ENCODE results near the gene DBN1.
"Not testable (repeated sequence)": the region's sequence is repeated elsewhere in the genome, so short reads cannot be mapped to it uniquely, and the experiment has no call there.

DBN1 gene

GRCh38 chr5:177490992-177491391 is 17.6 kb upstream of the DBN1 start:
- H3K27me3 Mint-ChIP-seq, result no peaks in the 10 kb centered on the region
- peaks cover 21% of the 10 kb centered on the region for H3K4me1 Mint-ChIP-seq
- CTCF ChIA-PET, result interaction anchor here (1.8 kb wide), 1 partner anchor 13 kb away, joined by 6 read pairs; no protein-coding TSS in a partner anchor
- H3K36me3 Mint-ChIP-seq, result peaks cover 21% of the 10 kb centered on the region
- no peak for DNase-seq
- no peak overlapping the region for H3K27ac Mint-ChIP-seq
- H3K9me3 Mint-ChIP-seq, result no peaks in the 10 kb centered on the region
- H3K4me3 Mint-ChIP-seq, result no peak overlapping the region

- H3K27ac Mint-ChIP-seq, result no peak overlapping the region
- DNase-seq, result no peak
- H3K27me3 Mint-ChIP-seq, result no peaks in the 10 kb centered on the region
- CTCF ChIA-PET, result interaction anchor here (1.8 kb wide), 1 partner anchor 12 kb away, joined by 6 read pairs; no protein-coding TSS in a partner anchor
- H3K4me3 Mint-ChIP-seq, result no peak overlapping the region
- H3K36me3 Mint-ChIP-seq, result peaks cover 21% of the 10 kb centered on the region
- no peaks in the 10 kb centered on the region for H3K9me3 Mint-ChIP-seq
- peaks cover 17% of the 10 kb centered on the region for H3K4me1 Mint-ChIP-seq
Observed at GRCh38 chr5:177490311-177490991, 17.0 kb upstream of the DBN1 start.

DNA sequence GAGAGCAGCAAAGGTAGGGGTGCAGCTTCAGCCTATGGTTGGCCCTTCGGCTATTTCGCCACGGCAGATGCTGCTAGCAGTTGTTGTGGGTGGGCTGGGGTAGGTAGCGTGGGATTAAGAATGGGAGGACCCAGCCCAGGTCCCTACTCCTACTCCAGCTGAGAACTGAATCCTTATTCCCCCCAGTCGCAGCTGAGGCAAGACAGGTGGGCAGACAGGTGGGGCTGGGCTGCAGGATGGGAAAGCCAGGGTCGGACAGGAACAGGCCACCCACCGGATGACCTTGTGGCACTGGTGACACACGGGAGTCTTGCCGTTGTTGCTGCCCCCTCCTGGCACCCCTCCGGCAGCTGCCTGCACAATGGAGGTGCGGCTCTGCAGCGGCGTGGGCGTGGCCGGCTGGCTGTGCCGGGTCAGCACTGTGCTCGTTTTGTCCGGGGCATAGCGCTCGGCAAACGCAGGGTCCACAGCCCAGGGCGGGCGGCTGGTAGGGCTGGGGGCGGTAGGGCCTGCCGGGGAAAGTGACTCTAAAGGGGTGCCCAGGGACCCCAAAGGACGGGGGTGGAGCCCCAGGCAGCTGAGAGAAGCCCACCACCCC is 15.8 kb upstream of the DBN1 start:
- DNase-seq, result no peak
- Mint-ChIP-seq H3K4me3 (no peak overlapping the region), H3K9me3 (no peaks in the 10 kb centered on the region), H3K4me1 (peaks cover 10% of the 10 kb centered on the region), H3K36me3 (peaks cover 21% of the 10 kb centered on the region), H3K27ac (no peak overlapping the region), H3K27me3 (no peaks in the 10 kb centered on the region)
- CTCF ChIA-PET, result interaction anchor here (0.7 to 2.3 kb wide), 2 partner anchors 9 to 12 kb away, joined by 3 to 10 read pairs; no protein-coding TSS in a partner anchor

- no peak for DNase-seq
- Mint-ChIP-seq H3K27ac (no peak overlapping the region), H3K27me3 (no peaks in the 10 kb centered on the region), H3K4me1 (no peaks in the 10 kb centered on the region), H3K9me3 (no peaks in the 10 kb centered on the region), H3K36me3 (peaks cover 18% of the 10 kb centered on the region), H3K4me3 (no peak overlapping the region)
- CTCF ChIA-PET, result interaction anchor here (0.5 to 2.3 kb wide), 3 partner anchors 11 to 95 kb away, joined by 3 to 10 read pairs (median 4); no protein-coding TSS in a partner anchor
Observed at GRCh38 chr5:177487975-177488374, 14.5 kb upstream of the DBN1 start.

DNA sequence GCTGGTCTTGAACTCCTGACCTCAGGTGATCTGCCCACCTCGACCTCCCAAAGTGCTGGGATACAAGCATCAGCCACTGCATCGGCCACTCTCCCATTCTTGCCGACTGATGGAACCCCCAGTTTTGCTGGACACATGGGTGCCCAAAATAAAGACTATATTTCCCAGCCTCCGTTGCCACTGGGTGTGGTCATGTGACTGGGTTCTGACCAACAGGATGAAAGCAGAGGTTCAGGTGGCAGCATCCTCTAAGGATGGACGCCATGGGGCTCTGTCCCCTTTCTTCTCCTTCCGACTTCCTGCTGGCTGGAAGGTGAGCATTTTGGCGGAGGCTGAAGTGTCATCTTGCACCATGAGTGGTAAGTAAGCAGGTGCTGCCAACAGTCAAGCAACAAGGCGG is 13.7 kb upstream of the DBN1 start:
- Mint-ChIP-seq H3K36me3 (peaks cover 15% of the 10 kb centered on the region), H3K9me3 (no peaks in the 10 kb centered on the region), H3K27me3 (no peaks in the 10 kb centered on the region), H3K27ac (no peak overlapping the region), H3K4me3 (no peak overlapping the region), H3K4me1 (no peaks in the 10 kb centered on the region)
- CTCF ChIA-PET, result interaction anchor here (1.8 kb wide), 1 partner anchor 10 kb away, joined by 4 read pairs; no protein-coding TSS in a partner anchor
- no peak for DNase-seq

GRCh38 chr5:177486256-177486655 is 12.8 kb upstream of the DBN1 start:
- Mint-ChIP-seq H3K27ac (no peak overlapping the region), H3K36me3 (peaks cover 13% of the 10 kb centered on the region), H3K9me3 (no peaks in the 10 kb centered on the region), H3K4me3 (no peak overlapping the region), H3K27me3 (no peaks in the 10 kb centered on the region), H3K4me1 (no peaks in the 10 kb centered on the region)
- DNase-seq, result no peak
- CTCF ChIA-PET, result no interaction called here

DNA sequence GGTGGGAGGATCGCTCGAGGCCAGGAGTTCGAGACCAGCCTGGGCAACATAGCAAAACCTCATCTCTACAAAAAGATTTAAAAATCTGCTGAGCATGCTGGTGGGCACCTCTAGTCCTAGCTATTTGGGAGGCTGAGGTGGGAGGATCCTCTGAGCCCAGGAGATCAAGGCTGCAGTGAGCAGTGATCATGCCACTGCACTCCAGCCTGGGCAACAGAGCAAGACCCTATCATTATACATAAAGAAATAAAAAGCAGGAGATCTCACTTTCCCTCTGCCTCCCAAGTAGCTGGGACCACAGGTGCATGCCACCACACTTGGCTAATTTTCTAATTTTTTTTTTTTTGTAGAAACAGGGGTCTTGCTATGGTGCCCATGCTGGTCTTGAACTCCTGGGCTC is 12.3 kb upstream of the DBN1 start:
- CTCF ChIA-PET, H3K27ac Mint-ChIP-seq: not testable (repeated sequence)

DNA sequence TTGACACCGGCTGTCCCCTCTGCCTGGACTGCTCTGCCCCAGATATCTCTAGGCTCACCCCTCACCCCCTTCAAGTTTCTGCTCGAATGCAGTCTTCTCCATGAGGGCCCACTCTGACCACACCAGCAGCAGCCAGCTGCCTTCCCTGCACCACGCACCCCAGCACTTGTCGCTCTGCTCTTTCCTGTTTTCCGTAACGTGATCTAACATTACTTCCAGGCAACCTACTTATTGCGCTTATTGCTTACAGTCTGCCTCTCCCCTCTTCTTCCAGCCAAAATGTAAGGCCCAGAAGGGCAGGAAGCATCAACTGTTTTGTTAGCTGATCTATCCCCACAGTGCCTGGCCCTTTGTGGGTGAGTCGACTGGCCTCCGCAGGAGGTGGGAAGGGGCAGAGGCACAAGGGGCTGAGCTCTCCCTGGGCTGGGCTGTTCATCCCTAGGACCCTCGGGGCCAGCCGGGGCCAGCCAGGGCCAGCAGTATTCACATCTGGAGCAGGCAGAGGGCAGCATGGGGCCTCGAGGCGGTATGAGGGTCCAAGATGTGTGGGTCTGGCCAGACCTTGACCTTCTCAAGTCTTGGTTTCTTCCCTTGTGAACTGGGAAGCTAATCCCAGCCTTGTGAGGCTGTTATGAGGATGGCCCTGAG is 11.6 kb upstream of the DBN1 start:
- CTCF ChIA-PET, result no interaction called here
- Mint-ChIP-seq H3K27ac (peak overlapping the region; percentile 4), H3K9me3 (no peaks in the 10 kb centered on the region), H3K36me3 (peaks cover 6% of the 10 kb centered on the region), H3K4me1 (peaks cover 2% of the 10 kb centered on the region), H3K27me3 (no peaks in the 10 kb centered on the region), H3K4me3 (no peak overlapping the region)
- no peak for DNase-seq

More for the DNA sequence above, 12.3 kb upstream of the DBN1 start:
- peaks cover 10% of the 10 kb centered on the region for H3K36me3 Mint-ChIP-seq
- not testable (repeated sequence) for H3K9me3 Mint-ChIP-seq, H3K4me1 Mint-ChIP-seq, H3K4me3 Mint-ChIP-seq, DNase-seq, H3K27me3 Mint-ChIP-seq

- Mint-ChIP-seq H3K4me3 (no peak overlapping the region), H3K27ac (no peak overlapping the region)
- CTCF ChIA-PET, result no interaction called here
Observed at GRCh38 chr5:177483994-177484901, 10.8 kb upstream of the DBN1 start.

GRCh38 chr5:177483042-177483441 is 9.6 kb upstream of the DBN1 start:
- H3K36me3 Mint-ChIP-seq, result peaks cover 3% of the 10 kb centered on the region
- H3K27me3 Mint-ChIP-seq, result no peaks in the 10 kb centered on the region
- H3K27ac Mint-ChIP-seq, result no peak overlapping the region
- CTCF ChIA-PET, result interaction anchor here (0.6 kb wide), 1 partner anchor 79 kb away, joined by 3 read pairs; no protein-coding TSS in a partner anchor
- H3K9me3 Mint-ChIP-seq, result no peaks in the 10 kb centered on the region
- H3K4me1 Mint-ChIP-seq, result peaks cover 21% of the 10 kb centered on the region
- no peak overlapping the region for H3K4me3 Mint-ChIP-seq
- DNase-seq, result no peak

More at GRCh38 chr5:177483994-177484901, 10.8 kb upstream of the DBN1 start:
- Mint-ChIP-seq H3K4me1 (peaks cover 9% of the 10 kb centered on the region), H3K27me3 (no peaks in the 10 kb centered on the region), H3K36me3 (peaks cover 6% of the 10 kb centered on the region), H3K9me3 (no peaks in the 10 kb centered on the region)
- no peak for DNase-seq

DNA sequence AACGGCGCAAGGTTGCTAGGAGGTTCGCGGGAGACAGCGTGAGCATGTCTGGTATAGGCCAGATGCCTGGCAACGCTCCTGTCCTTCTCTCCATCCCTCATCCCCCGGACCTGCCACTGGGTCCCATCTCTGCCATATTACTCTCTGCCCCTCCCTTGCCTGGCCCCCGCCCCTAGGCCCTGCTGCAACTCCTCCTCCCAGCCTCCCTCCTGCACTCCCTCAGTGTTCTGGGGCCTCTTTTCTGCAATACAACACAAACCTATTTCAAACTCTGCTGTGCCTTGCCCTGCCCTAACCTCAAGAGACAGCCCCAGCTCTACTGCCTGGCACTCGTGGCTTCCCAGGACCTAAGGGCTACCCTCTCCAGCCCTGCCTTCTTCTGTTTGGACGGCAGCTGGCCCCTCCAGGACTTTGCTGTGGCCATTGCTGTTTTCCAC is 8.9 kb upstream of the DBN1 start:
- H3K27ac Mint-ChIP-seq, result no peak overlapping the region
- H3K9me3 Mint-ChIP-seq, result no peaks in the 10 kb centered on the region
- CTCF ChIA-PET, result interaction anchor here (0.6 kb wide), 2 partner anchors 11 to 78 kb away, joined by 3 read pairs; no protein-coding TSS in a partner anchor
- H3K4me1 Mint-ChIP-seq, result peaks cover 26% of the 10 kb centered on the region
- DNase-seq, result no peak
- peaks cover 3% of the 10 kb centered on the region for H3K36me3 Mint-ChIP-seq
- H3K4me3 Mint-ChIP-seq, result no peak overlapping the region
- H3K27me3 Mint-ChIP-seq, result no peaks in the 10 kb centered on the region

DNA sequence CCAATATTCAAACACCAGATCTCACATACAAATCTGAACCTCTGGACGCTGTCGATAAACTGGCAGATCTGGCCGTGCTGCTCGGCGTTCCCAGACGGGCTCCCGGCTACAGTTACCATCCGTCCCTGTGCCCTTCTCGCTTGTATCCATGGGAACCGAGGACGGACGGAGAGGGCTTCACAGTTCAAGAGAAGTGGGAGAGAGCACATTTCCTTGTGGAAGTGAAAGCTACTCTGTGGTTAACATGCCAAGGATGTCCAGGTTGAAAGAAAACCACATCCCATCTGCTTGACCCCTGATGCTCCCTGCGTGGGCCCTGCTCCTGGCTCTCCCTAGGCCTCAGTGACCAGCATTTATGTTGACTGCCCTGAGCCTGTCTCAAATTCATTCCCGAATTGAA is 6.3 kb upstream of the DBN1 start:
- peak overlapping the region; percentile 88 for H3K27ac Mint-ChIP-seq
- no peak for DNase-seq
- H3K27me3 Mint-ChIP-seq, result peaks cover 15% of the 10 kb centered on the region
- no peaks in the 10 kb centered on the region for H3K36me3 Mint-ChIP-seq
- no peak overlapping the region for H3K4me3 Mint-ChIP-seq
- no peaks in the 10 kb centered on the region for H3K9me3 Mint-ChIP-seq
- CTCF ChIA-PET, result interaction anchor here (1.6 to 4.5 kb wide), 2 partner anchors 20 to 22 kb away, joined by 8 to 19 read pairs; no protein-coding TSS in a partner anchor
- peaks cover 38% of the 10 kb centered on the region for H3K4me1 Mint-ChIP-seq

- H3K4me3 Mint-ChIP-seq, result no peak overlapping the region
- CTCF ChIA-PET, result interaction anchor here (1.3 to 4.5 kb wide), 4 partner anchors 11 to 22 kb away, joined by 4 to 19 read pairs (median 7); no protein-coding TSS in a partner anchor
- peak; percentile 49 for DNase-seq
Observed at GRCh38 chr5:177478711-177479646, 5.5 kb upstream of the DBN1 start.

More at GRCh38 chr5:177478711-177479646, 5.5 kb upstream of the DBN1 start:
- no peaks in the 10 kb centered on the region for H3K36me3 Mint-ChIP-seq
- H3K27ac Mint-ChIP-seq, result peak overlapping the region; percentile 88
- H3K27me3 Mint-ChIP-seq, result peaks cover 23% of the 10 kb centered on the region
- H3K9me3 Mint-ChIP-seq, result no peaks in the 10 kb centered on the region
- peaks cover 45% of the 10 kb centered on the region for H3K4me1 Mint-ChIP-seq

Measured in activated naive CD4-positive, alpha-beta T cell treated with anti-CD3 and anti-CD28 coated beads, Interleukin-2, amount 10 ng/mL, durations not matched to agents 7 days and 5 days (primary cell).